Suppressor macrophage treated with lipopolysaccharide for 4 hours (primary cell): ENCODE results near the gene METAP2.
"Not testable (repeated sequence)": the region's sequence is repeated elsewhere in the genome, so short reads cannot be mapped to it uniquely, and the experiment has no call there.

ENCODE experiments used
- DNase-seq: peaks from one replicate; pipeline ENCODE4 v3.0.0-alpha.2; 2020

The METAP2 gene

DNA sequence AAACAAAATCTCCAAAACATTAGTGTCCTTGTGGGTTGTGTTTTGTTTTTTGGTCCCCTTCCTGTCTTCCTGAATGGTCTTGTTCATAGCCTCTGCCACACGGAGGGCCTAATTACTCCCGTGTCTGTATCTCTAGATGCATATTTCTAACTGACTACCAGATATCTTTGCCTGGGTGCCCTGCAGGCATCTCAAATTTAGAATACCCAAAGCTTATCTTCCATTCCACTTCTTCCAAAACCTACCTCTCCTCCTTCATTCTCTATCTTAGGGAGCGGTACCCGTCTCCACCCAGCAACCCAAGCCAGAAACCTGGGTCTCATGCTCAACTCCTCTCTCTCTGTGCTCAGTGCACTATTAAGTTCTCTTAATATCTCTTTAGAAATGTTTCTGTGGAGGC is 10.9 kb upstream of the METAP2 start:
- DNase-seq, result no peak

DNA sequence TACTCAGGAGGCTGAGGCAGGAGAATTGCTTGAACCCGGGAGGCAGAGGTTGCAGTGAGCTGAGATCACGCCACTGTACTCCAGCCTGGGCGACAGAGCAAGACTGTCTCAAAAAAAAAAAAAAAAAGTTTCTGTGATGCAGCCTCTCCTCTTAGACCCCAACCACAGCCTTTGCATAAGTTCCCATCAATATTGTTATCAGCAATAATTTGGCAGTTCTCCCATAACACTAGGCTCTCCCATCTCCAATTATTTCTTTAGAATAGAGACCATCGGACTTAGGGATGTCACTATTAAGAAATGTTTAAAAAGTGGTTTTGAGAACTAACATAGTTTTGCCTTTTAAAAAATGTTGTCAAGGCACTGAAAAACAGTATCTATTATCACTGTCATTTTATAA is 10.2 kb upstream of the METAP2 start:
- not testable (repeated sequence) for DNase-seq

DNA sequence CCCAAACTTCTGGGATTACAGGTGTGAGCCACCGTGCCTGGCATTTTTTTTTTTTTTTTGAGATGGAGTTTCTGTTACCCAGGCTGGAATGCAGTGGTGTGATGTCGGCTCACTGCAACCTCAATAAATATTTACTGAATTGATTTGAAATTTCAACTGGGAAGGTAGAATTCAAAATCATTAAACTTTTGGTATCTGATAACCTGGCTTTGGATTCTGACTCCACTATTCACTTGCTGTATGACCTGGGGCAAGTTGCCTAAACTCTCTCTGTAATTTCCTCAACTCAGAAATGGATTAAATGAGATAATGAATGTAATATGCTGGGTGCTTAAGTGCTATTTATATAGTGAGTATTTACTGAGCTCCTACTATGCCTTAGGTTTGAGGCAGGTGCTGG is 8.7 kb upstream of the METAP2 start:
- no peak for DNase-seq

DNA sequence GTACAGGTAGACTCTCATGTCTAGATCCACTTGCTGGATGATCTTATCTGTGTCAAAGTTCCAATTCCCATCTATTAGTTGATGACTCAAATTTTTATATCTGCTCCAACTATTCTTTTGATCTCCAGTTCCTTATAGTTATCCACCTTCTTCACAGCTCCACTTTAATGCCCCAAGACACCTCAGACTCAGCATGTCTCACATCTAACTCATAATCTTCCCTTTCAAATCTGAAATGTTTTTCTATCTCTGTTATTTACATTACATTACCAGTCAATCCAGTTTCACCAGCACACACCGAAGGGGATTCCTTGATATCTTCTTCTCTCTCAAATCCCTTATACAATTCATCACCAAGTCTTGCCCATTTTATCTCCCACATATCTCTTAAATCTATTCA is 3.7 kb upstream of the METAP2 start:
- DNase-seq, result no peak

DNA sequence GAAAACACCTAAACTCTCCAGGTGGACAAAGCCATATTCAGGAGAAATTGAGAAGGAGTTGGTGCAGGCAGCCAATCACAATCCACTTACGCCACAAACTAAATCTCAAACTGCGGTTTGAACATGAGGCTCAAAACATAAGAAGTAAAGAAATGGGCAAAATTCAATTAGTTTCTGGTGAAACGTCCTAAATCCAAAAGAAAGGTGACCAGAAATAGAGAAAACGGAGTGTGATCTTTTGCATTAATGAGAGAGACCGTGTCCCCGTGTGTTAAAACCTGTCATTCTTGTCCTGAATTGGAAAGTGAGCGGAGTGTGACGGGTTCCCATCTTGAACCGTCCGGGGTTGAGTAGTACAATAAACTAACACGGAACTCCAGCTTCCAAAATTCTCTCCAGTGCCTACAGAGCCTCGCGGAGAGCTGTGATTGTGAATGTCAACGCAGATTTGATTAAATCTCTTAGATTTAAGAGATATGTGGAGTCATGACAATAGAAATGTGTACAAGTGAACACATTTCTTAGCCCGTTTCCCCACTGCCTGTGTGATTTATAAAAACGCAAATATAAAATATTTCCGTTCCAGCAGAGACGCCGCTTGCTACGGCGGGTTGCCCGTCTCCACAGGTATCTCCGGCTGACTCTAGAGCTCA is 595 bp upstream of the METAP2 start:
- peak; percentile 48 for DNase-seq

DNA sequence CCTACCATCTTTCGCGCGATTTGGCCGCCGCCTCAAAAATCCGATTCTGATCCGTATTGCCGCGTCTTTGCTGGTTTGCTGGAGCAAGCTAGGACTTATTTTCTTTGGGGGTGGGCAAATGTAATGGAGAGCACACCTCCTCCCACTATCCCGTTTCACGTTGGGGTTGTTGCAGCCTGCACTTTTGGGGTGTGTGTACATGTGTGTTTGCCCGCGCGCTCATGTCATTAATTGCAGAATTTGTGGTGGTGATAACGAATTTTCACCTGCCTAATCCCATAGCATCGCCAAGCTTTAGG is 657 bp downstream of the METAP2 start:
- DNase-seq, result no peak

DNA sequence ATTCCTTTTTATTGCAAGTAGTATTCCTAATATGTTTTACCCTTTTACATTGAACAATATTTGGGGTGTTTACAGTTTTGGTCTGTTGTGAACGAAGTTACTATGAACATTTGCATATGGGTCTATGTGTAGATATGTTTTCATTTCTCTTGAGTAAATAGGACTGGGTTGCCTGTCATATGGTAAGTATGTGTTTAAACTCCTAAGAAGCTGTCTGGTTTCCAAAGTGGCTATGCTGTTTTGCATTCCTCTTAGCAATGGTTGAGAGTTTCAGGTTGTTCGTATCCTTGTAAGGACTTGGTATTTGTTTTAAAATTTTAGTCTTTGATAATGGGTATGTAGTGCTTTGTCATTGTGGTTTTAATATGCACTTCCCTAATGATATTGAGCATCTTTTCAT is 6.3 kb downstream of the METAP2 start:
- DNase-seq, result no peak

DNA sequence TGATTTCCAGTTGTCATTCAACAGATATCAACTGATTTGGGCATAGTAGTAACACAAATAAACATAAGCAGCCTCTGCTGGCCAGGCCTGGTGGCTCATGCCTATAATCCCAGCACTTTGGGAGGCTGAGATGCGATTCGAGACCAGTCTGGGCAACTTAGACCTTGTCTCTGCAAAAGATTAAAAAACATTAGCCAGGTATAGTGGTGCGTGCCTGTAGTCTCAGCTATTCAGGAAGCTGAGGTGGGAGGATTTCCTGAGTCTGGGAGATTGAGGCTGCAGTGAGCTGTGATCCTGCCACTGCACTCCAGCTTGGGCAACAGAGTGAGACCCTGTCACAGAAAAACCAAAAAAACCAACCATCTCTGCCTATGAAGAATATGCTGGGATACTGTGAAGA is 7.1 kb downstream of the METAP2 start:
- DNase-seq, result no peak

DNA sequence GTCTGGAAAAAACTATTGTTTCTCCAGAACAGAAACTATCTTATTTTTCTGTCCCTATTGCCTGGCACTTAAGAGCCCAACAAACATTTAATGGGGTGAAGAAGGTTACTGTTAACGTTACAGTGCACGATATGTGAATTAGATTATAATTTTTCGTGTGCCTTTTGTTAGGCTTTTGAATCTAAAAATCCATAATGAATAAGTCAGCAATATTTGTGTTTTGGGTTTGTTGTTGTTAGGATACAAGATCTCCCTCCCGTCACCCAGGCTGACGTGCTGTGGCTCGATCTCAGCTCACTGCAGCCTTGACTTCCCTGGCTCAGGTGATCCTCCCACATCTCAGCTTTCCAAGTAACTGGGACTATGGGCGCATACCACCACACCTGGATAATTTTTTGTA is 7.9 kb downstream of the METAP2 start:
- no peak for DNase-seq

DNA sequence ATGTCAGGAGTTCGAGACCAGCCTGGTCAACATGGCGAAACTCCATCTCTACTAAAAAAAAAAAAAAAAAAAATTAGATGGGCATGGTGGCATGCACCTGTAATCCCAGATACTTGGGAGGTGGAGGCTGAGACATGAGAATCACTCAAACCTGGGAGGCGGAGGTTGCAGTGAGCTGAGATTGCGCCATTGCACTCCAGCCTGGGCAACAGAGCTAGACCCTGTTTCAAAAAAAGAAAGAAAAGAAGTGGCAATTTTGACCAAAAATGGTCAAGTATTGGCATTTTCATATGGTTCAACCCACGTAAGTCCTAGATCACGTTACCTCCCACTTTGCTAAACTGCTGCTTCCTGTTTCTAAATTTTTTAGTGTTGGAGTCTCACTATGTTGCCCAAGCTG is 8.6 kb downstream of the METAP2 start:
- not testable (repeated sequence) for DNase-seq

DNA sequence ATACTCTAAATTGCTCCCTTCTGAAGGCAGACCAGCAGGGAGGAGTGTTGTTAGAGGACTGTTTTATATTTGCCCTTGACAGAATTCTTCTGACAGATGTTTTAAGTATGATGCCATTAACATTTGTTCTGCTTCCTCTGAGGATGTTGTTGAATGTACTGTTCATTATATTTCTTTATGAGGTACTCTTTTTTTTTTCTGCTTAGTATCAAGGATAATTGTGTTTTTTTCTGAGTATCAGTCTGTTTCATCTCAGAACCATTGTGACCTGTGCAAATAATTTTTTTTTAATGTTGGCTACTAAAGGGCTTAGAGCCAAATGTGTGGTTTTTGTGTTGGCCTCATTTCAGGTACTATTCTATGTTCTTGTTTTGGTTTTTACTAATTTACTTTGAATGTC is 10.6 kb downstream of the METAP2 start:
- no peak for DNase-seq

DNA sequence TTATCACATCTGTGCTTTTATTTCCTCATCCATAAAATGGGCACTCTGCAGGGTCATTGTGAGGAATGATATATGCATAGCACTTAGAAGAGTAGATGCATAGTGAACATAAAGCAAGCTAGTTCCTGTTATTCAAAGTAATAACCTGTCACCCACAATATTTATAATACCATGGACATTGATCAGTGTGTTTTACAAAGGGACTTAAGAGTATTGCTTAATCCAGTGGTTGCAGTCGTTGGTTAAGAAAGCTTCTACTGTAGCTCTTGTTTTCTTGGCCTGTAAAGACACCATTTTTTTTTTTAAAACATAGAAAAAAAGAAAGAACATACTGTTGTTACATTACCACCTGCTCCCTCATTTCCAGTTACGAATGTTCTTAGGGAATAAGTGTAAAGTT is 13.1 kb downstream of the METAP2 start:
- no peak for DNase-seq

DNA sequence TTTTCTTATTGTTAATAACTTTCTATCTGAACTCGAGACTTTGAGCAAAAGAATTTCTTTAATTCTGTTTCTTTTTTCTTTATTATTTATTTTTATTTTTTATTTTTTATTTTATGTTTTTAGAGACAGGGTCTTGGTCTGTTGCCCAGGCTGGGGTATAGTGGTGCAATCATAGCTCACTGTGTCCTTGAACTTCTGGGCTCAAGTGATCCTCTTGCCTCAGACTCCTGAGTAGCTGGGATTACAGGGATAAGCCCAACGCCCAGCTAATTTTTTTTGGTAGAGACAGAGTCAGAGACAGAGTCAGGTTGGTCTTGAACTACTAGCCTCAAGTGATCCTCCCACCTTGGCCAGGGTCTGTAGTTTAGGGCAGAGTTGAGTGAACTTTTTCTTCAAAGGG is 18.5 kb downstream of the METAP2 start:
- DNase-seq, result no peak

DNA sequence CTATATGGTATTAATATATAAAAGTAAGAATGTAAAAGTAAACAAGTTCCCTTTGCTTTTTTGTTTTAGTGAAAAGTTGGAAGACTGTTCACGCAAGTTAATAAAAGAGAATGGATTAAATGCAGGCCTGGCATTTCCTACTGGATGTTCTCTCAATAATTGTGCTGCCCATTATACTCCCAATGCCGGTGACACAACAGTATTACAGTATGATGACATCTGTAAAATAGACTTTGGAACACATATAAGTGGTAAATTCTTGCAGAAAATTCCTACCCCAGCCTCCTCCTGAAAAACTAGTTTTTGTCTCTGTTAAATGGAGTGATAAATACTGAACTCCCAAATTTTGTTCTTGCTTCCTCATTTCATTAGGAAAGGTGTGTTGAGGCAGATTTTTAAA is 20.9 kb downstream of the METAP2 start:
- no peak for DNase-seq

DNA sequence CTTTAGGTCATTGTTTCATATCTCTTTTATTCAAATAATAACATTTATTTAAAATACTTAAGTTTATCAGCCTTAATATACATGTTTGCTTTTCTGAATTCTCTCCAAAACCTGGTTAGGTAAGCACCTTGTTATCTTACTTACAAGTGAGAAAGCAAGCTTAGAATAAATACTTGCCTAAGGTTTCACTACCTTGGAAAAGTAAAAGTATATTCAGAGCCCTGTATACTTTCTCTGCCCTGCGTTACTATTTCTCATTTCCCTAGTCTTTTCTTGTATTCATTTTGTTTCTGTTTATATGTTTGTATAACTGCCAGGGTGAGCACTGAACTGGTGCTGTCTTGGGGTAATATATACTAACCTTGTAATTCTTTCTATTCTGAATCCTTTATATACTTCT is 21.5 kb downstream of the METAP2 start:
- no peak for DNase-seq

DNA sequence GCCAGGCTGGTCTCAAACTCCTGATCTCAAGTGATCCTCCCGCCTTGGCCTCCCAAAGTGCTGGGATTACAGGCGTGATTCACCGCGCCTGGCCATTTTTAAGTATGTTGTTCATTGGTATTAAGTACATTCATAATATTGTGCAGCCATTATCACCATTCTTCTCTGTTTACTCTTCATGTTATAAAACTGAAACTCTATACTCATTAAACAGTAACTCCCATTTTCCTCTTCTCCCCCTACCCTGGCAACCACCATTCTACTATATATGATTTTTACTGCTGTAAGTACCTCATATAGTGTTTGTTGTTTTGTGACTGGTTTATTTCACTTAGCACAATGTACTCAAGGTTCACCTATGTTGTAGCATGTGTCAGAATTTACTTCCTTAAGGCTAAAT is 23.1 kb downstream of the METAP2 start:
- DNase-seq, result no peak

DNA sequence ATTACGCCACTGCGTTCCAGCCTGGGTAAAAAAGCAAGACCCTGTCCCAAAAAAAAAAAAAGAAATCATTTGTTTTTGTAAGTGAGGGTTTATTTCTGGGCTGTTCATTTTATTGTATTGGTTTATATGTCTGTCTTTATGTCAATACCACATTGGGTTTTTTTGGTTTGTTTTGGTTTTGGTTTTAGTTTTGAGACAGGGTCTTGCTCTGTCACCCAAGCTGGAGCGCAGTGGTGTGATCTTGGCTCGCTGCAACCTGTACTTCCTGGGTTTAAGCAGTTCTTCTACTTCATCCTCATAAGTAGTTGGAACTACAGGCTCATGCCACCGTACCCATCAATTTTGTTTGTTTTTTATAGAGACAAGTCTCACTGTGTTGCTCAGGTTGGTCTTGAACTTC is 25.0 kb downstream of the METAP2 start:
- DNase-seq, result no peak

DNA sequence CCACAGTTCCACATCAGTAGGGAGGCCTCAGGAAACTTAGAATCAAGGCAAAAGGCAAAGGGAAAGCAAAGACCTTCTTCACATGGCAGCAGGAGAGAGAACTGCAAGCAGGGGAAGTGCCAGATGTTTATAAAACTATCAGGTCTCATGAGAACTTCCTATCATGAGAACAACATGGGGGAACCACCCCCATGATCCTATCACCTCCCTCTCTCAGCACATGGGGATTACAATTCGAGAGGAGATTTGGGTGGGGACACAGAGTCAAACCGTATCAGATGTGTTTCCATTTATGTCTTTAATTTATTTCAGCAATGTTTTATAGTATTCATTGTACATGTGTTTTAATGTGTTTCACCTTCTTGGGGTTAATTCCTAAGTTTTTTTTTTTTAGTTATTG is 25.8 kb downstream of the METAP2 start:
- no peak for DNase-seq

DNA sequence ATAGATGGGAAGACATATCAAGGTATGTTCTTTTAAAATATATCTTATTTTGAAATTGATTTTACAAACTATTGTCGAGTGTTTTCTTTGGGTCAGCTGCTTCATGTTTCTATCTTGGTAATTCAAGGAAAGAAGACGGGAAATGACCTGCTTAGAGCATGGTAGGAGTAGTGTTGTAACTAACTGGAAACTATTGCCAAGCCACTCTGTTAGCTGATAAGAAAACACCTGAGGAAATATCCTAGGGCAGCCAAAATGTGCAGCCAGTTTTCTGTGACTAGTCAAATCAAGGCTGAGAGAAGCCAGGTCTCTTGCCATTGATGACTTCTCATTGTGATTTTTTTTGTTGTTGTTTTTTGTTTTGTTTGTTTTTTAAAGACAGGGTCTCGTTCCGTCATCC is 30.2 kb downstream of the METAP2 start:
- no peak for DNase-seq

DNA sequence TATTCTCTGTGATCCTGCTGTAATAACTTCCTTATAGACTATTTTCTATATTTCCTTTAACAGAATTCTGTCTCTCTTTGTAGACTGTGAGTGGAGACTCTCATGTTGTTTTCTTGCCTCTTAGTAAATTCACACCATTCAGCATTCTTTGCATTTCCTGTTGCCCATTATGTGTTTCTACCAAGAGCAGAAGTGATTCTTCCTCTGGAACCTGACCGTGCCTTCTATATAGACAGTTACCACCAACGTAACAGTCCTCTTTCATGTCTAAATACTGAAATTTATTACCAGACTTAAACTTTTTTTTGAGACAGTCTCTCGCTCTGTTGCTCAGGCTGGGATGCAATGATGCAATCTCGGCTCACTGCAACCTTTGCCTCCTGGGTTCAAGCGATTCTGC is 31.1 kb downstream of the METAP2 start:
- no peak for DNase-seq

DNA sequence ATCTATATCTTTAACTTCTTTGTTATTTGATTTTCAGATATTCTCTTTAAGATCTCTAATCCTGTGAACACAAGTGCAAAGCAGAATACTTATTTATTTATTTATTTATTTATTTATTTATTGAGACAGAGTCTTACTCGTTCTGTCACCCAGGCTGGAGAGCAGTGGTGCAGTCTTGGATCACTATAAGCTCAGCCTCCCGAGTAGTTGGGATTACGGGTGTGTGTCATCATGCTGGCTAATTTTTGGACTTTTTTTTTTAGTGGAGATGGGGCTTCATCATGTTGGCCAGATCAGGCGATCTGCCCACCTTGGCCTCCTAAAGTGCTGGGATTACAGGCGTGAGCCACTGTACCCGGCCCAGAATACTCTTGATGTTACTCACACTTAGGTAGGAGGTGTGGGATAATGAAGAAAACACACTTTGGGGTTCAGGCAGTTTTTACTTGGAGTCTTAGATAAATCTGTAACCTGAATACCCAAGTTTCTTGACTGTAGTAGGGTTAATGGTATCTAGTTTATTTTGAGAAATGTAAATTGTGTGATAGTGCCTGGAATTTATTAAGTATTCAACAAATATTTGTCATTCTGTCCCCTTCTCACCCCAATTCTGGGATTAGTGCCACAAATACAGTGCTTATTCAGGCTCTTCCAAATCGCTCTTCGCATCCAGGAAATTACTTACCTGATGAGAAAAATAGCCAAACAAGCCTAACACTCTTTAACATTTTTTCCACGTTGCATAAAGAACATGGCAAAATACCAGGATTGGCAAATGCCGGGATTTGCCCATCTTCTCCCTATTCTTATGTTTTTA is 33.0 kb downstream of the METAP2 start:
- no peak for DNase-seq

DNA sequence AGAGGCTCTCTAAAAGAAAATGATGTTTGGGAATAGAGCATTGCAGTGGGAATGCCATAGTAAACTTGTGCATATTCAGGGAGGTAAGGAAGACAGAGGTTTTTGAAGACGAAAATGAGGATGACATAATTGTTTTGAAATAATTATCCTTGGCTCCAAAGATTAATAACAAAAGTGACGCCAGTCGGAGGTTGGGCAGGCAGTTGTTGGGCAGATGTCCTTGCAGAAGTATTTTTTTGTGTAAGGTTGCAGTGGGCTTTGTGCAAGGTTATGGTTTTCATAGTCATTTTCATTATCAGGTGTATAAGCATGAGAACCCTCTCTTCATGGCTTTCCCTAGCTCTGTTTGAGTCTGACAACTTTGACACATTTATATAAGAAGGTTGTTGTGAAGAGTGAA is 35.3 kb downstream of the METAP2 start:
- no peak for DNase-seq

DNA sequence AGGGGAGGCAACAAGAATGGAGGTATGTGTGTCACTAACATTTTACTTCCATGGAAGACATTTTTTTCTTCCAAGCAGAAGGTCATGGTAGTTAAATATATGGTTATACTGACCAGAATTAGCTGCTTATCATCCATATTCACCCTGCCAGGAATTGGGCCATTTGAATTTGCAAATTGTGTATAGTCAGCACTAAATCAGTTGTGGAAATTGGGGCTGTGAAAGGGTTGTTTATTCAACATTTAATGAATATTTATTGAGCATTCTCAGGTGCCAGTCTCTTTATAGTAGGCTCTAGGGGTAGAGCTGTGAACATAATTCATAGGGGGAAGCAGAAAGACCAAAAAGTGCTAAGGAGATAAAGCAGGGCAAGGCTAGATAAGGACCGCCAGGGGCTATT is 38.0 kb downstream of the METAP2 start:
- DNase-seq, result no peak

DNA sequence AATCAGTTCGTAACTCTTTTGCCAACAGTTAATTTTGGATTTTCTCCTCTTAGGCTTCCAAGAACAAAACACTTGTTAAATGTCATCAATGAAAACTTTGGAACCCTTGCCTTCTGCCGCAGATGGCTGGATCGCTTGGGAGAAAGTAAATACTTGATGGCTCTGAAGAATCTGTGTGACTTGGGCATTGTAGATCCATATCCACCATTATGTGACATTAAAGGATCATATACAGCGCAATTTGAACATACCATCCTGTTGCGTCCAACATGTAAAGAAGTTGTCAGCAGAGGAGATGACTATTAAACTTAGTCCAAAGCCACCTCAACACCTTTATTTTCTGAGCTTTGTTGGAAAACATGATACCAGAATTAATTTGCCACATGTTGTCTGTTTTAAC is 39.6 kb downstream of the METAP2 start:
- DNase-seq, result no peak

DNA sequence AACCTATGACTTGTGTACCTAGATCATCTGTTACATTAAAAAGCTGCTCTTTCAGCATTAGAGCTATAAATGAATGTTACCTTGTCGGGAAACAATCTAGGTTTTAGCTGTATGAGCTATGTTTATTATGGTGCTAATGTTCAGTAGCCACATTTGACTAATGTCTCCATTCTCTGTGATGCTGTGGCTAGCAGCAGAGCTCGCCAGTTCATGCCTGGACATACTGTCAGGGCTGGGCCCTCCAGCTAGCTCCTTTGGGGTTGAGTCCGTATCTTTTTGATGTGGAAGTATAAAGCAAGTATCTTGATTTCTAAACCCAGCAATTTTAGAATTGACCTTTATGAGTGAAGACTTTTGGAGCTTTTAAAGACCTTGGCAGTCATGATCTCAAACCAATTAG is 41.2 kb downstream of the METAP2 start:
- DNase-seq, result no peak
